GM19193 (cell line): Measurements from ENCODE around the gene WNK4.

Experiments
- POLR2A ChIP-seq: IDR thresholded peaks from 4 replicates; pipeline ENCODE4 v1.6.1; 2011; ENCODE audit not compliant: insufficient read depth, insufficient read length; ENCODE audit errors: extremely low read depth

The WNK4 gene

DNA sequence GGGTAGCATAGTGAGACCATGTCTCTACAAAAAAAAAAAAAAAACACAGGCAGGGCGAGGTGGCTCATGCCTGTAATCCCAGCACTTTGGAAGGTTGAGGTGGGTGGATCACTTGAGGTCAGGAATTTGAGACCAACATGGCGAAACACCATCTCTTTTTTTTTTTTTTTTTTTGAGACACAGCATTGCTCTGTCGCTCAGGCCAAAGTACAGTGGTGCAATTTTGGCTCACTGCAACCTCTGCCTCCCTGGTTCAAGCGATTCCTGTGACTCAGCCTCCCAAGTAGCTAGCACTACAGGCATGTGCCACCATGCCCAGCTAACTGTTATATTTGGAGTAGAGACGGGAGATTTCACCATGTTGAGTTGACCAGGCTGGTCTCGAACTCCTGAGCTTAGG is 14.3 kb upstream of the WNK4 start:
- no peak for TF ChIP-seq POLR2A

GRCh38 chr17:42767512-42767911 is 12.9 kb upstream of the WNK4 start:
- no peak for TF ChIP-seq POLR2A

DNA sequence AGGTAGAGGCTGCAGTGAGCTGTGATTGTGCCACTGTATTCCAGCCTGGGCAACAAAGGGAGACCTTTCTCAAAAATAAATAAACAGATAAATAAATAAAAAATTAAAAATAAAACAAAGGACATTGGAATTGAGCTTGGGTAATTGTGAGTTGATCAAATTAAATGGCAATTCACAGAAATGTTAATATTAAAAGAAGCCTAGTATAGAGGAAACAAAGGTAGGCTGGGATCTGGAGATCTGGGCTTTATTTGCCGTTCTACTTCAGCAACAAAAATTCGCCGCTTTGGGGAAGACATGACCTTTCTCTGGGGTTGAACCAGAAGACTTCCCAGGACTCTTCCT is 7.5 kb upstream of the WNK4 start:
- TF ChIP-seq POLR2A: no peak

- peak; percentile 96 for TF ChIP-seq POLR2A
These were observed 6.9 kb upstream of the WNK4 start, which contains the start of gene VPS25 for GRCh38 chr17:42773290-42774035. TSS of gene VPS25 (plus strand) at chr17:42773449. CDS start at chr17:42773476, 27 bp downstream.

DNA sequence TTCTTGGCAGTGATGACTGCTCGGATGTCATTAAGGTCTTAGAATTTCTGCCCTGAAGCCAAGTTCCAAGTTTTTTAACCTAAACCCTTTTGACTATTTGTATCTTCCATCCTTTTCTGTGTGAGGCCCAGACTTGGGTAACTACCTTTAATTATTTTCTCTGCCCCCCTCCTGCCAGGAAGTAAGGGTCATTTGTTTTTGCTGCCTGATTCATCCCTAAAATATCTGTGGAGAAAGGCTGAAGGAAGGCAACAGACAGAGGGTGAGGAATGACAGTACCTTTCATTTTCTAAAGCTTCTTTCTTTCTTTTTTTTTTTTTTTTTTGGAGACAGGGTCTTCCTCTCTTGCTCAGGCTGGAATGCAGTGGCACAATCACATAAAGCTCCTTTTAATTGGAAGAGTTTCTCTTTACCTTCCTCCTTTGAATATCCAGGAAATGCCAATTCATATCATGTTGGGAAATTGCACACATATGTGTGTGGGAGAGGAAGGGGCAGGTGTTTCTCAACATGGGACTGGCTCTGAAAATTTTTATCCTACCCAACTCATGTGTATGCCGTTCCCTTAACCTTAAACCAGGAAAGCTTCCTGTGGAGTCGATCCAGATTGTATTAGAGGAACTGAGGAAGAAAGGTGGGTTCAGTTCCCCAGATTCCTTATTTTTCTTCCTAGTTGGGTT is 6.2 kb upstream of the WNK4 start:
- no peak for TF ChIP-seq POLR2A

DNA sequence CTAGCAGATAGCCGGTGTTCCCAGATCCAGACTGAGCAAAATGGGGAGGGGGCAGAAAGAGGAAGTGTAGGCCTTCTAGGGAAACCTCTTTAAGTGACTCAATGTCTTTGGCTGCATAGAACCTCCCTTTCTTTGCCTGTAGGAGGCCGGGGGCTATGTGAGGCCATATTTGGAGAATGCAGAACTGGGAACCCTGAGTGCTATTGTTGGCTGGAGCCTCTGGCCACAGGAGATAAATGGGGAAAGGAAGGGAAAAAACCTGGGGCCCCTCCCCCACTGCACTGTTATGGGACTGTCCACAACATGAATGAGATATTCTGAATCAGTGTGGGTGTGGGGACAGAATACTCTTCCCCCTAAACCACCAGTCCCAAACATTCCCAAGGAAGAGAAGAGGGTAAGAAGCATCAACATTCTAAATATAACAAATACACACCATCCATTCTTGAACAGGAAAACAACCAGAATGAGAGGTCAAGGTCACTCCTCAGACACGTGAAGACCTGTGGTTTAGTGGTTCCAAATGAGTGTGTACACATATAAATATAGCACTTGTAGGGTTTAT is 4.8 kb upstream of the WNK4 start:
- TF ChIP-seq POLR2A: no peak

DNA sequence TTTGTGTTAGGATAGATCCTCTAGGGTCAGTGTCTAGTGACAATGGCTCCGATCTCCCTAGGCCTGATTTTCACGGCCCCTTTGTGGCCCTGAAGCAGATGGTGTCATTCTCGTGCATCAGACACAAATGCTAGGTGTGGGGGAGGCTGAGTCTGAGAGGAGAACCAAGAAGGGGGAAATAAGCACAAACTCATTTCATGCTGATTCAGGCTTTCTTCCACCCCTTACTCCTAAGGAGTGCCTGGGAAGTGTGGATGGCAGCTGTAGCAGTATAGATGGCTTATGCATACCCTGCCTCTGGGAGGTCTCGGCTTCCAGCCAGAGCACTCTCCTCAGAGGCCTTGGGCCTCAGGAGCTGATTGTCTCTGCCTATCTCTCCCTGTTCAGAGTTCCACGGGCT is 1.8 kb upstream of the WNK4 start:
- TF ChIP-seq POLR2A: no peak

- no peak for TF ChIP-seq POLR2A
These were observed 990 bp upstream of the WNK4 start for GRCh38 chr17:42779304-42779935.

GRCh38 chr17:42780851-42781638 is 635 bp downstream of the WNK4 start:
- TF ChIP-seq POLR2A: no peak

DNA sequence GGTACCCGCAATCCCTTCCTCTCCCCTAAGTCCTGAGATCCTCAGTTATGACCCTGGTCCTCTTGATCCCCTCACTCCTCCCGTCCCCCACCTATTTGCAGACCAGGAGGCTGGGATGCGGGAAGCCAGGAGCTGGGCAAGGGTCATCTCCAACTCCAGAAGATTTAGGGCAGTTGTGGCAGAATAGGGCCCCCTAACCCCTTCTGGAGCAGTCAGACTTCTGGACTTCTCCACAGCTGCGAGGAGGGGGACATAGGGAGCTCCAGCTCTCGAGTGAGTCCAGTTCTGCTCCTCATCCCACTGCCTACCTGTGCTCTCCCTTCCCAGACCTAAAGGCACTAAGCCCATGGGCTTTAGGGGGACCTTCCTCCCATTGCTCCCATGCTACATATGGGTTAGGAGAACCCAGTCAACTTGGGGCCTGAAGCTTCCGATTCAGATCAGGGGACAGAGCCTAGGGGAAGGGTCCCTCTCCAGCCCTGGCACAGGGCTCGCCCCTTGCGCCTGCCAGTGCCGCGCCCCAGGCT is 1.3 kb downstream of the WNK4 start:
- TF ChIP-seq POLR2A: no peak

DNA sequence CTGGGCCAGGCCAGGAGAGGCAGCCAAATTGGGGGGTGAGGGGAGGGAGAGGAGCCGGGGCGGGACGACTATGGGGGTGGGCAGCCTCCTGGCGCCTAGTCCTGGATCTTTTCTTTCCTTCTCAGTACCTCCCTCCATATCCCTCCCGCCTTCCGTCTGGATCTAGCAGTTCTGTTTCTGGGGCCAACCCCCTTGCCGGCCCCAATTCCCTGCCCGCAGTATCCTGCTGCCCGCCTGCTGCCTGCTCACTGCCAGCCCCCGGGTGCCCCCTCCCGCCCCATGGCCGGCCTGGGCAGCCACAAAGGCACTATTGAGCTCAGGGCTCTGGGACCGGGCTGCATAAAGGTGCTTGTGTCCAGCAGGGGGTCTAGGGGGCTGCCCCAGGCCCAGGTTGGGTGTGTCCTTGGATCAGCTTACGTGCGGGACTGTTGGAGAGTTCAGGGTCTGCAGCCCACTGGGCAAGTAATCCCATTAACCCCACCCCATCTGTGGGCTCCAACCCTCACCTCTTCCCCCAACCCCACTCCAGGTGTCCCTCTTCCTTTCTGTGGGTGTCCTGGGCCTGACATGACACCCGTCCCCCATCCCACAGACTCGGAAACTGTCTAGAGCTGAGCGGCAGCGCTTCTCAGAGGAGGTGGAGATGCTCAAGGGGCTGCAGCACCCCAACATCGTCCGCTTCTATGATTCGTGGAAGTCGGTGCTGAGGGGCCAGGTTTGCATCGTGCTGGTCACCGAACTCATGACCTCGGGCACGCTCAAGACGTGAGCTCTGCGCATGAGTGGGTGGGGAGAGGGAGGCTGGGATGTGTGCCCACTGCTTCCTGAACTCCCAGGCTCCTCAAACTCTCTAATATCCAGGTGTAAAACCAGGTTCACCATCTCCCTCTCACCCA is 2.0 kb downstream of the WNK4 start:
- TF ChIP-seq POLR2A: no peak

DNA sequence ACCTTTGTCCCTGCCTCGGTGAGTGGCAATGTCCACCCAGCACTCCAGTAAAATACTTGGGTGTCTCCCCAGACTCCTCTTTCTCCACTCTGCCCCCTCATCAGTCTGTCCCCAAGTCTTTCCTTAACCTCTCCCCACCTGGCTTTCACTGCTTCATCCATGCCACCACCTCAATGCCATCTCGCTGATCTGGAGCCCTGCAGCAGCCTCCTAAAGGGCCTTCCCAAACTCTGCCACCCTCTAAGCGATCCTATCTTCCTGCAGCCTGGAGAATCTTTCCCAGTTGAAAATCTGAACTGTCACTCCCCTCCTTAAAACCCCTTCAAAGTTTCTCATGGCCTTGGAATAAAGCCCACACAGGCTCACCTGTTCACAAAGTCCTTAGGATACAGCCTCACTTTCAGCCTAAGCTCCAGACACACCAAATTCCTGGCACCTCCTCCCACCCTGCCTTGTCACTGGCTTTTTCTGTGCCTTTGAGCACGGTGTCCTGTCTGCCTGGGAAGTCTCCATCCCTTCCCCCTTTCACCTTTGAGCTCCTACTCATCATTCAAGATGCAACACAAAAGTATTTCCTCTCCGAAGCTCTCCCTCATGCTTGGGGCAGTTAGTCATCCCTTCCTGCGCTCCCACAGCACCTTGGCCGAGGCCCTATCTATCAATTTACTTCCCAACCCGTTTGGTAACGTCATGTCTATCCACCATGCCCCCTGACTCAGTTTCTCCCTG is 2.8 kb downstream of the WNK4 start:
- TF ChIP-seq POLR2A: no peak

DNA sequence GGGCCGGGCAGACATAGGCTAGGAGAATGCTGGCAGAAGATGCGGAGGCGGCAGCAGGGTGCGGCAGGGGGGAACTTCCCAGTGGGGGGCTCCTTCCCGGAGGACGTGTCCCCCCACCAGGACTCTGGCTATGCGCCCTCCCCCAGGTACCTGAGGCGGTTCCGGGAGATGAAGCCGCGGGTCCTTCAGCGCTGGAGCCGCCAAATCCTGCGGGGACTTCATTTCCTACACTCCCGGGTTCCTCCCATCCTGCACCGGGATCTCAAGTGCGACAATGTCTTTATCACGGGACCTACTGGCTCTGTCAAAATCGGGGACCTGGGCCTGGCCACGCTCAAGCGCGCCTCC is 3.4 kb downstream of the WNK4 start:
- no peak for TF ChIP-seq POLR2A
